Suprapubic skin (tissue), 4 donors: Measurements from ENCODE around the gene SSR1.

ENCODE experiments used
- EP300 ChIP-seq: sonication (generic); formaldehyde crosslinking; IDR thresholded peaks from one replicate; pipeline ENCODE4 v1.6.1; 2017; ENCODE audit warnings: antibody characterized with exemption
- POLR2A ChIP-seq, 2 donors: fragments of 450-650 bp; IDR thresholded peaks; one replicate each; pipeline ENCODE4 v1.6.1; 2017; ENCODE audit warnings: antibody characterized with exemption in 2 of 2, mild to moderate bottlenecking in 2 of 2, moderate library complexity in 2 of 2
- POLR2AphosphoS5 ChIP-seq, 3 donors: sonication (generic); formaldehyde crosslinking; IDR thresholded peaks; one replicate each; pipeline ENCODE4 v1.6.1; 2017; ENCODE audit warnings: antibody characterized with exemption in 3 of 3
- TF ChIP-seq, protein P1 (sequence below), 2 donors: fragments of 200-600 bp in 1 of 2; fragments of 450-650 bp in 1 of 2; sonication (generic) in 1 of 2; IDR thresholded peaks; one replicate each; pipeline ENCODE4 v1.5.1; 2016 to 2019; ENCODE audit warnings: antibody characterized with exemption in 2 of 2, mild to moderate bottlenecking in 1 of 2, moderate library complexity in 1 of 2

DNA sequence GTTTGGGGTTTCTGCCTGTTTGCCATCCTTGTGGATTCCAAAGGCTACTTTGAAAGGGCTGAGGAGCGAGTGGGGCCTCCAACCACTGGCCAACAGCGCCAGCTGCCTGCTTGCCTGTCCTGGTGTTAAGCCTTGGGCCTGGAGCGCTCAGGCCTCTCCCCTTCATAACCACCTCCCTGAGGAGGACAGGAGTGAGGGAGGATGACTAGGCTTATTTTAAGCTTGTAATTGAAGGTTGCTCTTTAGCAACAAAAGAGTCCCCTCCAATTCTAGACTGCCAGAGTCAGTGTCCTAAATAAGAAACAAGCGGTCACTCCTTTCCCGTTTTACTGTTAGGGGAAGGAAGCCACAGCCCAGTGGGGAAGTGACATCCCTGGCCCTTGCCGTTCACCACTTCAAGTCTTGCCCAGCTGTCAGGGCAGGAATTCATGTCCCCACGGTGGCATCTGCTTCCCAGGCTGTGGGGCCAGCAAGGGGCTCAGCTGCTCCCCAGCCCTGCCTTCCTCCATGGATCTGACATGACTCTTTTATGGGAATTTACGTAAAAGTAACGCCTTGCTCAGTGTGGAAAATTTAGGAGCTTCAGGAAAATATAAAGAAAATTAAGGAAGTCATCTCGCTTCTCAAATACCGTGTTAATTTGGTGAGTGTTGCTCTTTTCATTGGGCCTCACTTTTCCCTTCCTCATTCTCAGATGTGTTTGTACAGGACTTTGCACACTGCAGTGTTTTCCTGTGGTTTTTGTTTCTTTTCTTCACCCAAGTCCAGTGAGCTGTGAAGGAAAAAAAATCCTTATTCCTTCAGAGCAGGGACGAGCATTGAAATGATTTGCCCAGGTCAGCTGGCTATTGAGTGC lies 57.8 kb downstream of the SSR1 start:
- TF ChIP-seq POLR2A (IDR thresholded peaks at IDR 0.05) (no peak), POLR2AphosphoS5 (IDR thresholded peaks at IDR 0.05) (no peak), EP300 (no peak)
- TF ChIP-seq, protein P1, sequence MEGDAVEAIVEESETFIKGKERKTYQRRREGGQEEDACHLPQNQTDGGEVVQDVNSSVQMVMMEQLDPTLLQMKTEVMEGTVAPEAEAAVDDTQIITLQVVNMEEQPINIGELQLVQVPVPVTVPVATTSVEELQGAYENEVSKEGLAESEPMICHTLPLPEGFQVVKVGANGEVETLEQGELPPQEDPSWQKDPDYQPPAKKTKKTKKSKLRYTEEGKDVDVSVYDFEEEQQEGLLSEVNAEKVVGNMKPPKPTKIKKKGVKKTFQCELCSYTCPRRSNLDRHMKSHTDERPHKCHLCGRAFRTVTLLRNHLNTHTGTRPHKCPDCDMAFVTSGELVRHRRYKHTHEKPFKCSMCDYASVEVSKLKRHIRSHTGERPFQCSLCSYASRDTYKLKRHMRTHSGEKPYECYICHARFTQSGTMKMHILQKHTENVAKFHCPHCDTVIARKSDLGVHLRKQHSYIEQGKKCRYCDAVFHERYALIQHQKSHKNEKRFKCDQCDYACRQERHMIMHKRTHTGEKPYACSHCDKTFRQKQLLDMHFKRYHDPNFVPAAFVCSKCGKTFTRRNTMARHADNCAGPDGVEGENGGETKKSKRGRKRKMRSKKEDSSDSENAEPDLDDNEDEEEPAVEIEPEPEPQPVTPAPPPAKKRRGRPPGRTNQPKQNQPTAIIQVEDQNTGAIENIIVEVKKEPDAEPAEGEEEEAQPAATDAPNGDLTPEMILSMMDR (IDR thresholded peaks at IDR 0.05) = no peak
